Tibial artery (tissue), 4 donors: Measurements from ENCODE around the gene ZBTB46.
"Not testable (repeated sequence)": the region's sequence is repeated elsewhere in the genome, so short reads cannot be mapped to it uniquely, and the experiment has no call there.

Experiments
- DNase-seq, 2 donors: peaks; one replicate each; pipeline ENCODE4 v3.0.0-alpha.2; 2019
- H3K27ac ChIP-seq, 2 donors: fragments of 200-600 bp; sonication (generic) in 1 of 2; 1 replicate in 1 of 2; 2 replicates in 1 of 2; pipeline ENCODE4 v1.5.1; 2018 to 2019; ENCODE audit warnings: mild to moderate bottlenecking in 1 of 2
- H3K27me3 ChIP-seq, 2 donors: fragments of 200-600 bp; sonication (generic) in 1 of 2; one replicate each; pipeline versions ENCODE4 v1.5.1 to v1.6.0; 2016 to 2019
- H3K36me3 ChIP-seq, 3 donors: fragments of 200-600 bp; sonication (generic) in 2 of 3; one replicate each; pipeline ENCODE4 v1.5.1; 2016 to 2019; ENCODE audit warnings: mild to moderate bottlenecking in 2 of 3
- H3K4me1 ChIP-seq, 4 donors: fragments of 200-600 bp; sonication (generic) in 2 of 4; 1 replicate in 3 of 4; 2 replicates in 1 of 4; pipeline ENCODE4 v1.5.1; 2016 to 2019
- H3K4me3 ChIP-seq, 2 donors: fragments of 200-600 bp; sonication (generic) in 1 of 2; 1 replicate in 1 of 2; 2 replicates in 1 of 2; pipeline ENCODE4 v1.5.1; 2018 to 2019; ENCODE audit warnings: mild to moderate bottlenecking in 2 of 2
- H3K9me3 ChIP-seq, 3 donors: fragments of 200-600 bp; sonication (generic) in 1 of 3; one replicate each; pipeline ENCODE4 v1.5.1; 2016 to 2019
- intact Hi-C: fragments of 100-400 bp; cut with DNase I; formaldehyde crosslinking; loops from one replicate; pipeline ENCODE4 v1.15.0; 2023; ENCODE audit warnings: low total_unique reads
- TF ChIP-seq, protein P1 (sequence below), 2 experiments: fragments of 200-600 bp in 1 of 2; fragments of 450-650 bp in 1 of 2; IDR thresholded peaks; one replicate each; pipeline ENCODE4 v1.5.1; 2017 to 2019; ENCODE audit warnings: antibody characterized with exemption in 2 of 2, mild to moderate bottlenecking in 1 of 2, moderate library complexity in 1 of 2

The ZBTB46 gene

GRCh38 chr20:63781181-63781580, 49.9 kb downstream of the ZBTB46 start:
- no peak for DNase-seq
- intact Hi-C loops = no loop called here

DNA sequence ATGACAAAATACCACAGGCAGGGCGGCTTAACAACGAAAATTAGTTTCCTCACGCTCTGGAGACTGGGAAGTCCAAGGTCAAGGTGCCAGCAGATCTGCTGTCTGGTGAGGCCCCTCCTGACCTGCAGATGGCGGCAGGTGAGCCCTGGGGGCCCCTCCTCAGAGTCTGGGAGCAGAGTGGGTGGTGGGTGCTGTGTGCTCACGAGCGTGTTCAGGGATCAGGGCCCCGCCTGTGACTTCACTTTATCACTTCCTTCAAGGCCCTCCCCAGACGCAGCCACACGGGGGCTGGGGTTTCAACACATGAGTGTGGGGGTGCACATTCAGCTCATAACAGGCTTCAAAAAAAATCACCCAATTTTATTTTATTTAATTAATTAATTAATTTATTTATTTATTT, 52.2 kb downstream of the ZBTB46 start:
- TF ChIP-seq, protein P1, sequence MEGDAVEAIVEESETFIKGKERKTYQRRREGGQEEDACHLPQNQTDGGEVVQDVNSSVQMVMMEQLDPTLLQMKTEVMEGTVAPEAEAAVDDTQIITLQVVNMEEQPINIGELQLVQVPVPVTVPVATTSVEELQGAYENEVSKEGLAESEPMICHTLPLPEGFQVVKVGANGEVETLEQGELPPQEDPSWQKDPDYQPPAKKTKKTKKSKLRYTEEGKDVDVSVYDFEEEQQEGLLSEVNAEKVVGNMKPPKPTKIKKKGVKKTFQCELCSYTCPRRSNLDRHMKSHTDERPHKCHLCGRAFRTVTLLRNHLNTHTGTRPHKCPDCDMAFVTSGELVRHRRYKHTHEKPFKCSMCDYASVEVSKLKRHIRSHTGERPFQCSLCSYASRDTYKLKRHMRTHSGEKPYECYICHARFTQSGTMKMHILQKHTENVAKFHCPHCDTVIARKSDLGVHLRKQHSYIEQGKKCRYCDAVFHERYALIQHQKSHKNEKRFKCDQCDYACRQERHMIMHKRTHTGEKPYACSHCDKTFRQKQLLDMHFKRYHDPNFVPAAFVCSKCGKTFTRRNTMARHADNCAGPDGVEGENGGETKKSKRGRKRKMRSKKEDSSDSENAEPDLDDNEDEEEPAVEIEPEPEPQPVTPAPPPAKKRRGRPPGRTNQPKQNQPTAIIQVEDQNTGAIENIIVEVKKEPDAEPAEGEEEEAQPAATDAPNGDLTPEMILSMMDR (IDR thresholded peaks at IDR 0.05) = no peak
- intact Hi-C loops = no loop called here
- Histone ChIP-seq H3K9me3 (no peaks in the 10 kb centered on the region), H3K27ac (no peak overlapping the region), H3K36me3 (no peaks in the 10 kb centered on the region), H3K4me1 (peaks cover 0 to 6% (median 2%) of the 10 kb centered on the region in 4 donors), H3K4me3 (no peak overlapping the region), H3K27me3 (peaks cover 0 to 8% of the 10 kb centered on the region in 2 donors)
- DNase-seq = no peak

More at GRCh38 chr20:63781181-63781580, 49.9 kb downstream of the ZBTB46 start:
- Histone ChIP-seq H3K27ac (no peak overlapping the region), H3K9me3 (no peaks in the 10 kb centered on the region), H3K4me3 (no peak overlapping the region), H3K27me3 (no peaks in the 10 kb centered on the region), H3K36me3 (no peaks in the 10 kb centered on the region), H3K4me1 (no peaks in the 10 kb centered on the region)
- TF ChIP-seq, protein P1 (IDR thresholded peaks at IDR 0.05) = no peak

DNA sequence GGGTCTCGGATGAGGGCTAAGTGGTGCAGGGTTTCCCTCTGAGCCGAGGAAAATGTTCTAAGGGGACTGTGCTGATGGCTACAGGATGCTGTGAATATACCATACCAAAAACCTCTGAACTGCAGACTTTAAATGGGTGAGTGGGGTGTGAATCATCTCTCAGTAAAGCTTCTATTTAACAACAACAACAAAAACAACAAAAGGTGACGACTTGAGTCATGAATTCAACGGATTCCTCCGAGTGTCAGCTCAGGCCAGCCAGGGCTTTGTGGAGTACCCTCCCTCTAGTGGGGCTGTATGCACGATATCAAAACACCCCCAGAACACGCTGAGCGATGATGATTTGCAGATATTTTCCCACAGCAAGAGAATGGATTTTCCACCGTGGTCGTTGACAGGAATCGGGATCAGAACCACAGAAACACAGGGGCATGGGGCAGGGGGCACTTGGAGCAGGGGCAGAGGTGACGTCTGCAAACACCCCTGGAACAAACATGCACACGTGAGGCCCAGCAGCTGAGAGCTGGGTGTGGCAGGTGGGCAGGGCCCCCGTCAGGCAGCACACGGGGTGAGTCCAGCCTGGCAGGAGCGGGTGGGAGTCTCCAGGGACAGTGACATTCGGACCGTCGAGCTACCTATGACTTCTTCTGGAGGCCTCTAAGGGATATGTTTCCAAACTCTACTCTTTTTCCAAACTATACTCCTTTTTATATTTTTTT, 52.9 kb downstream of the ZBTB46 start:
- H3K9me3 ChIP-seq = no peaks in the 10 kb centered on the region
- intact Hi-C loops = no loop called here
- TF ChIP-seq, protein P1 (IDR thresholded peaks at IDR 0.05) = no peak
- H3K4me3 ChIP-seq = no peak overlapping the region
- no peak overlapping the region for H3K27ac ChIP-seq
- peaks cover 0 to 6% (median 2%) of the 10 kb centered on the region in 4 donors for H3K4me1 ChIP-seq
- DNase-seq = no peak
- H3K27me3 ChIP-seq = peaks cover 0 to 14% of the 10 kb centered on the region in 2 donors
- H3K36me3 ChIP-seq = no peaks in the 10 kb centered on the region

GRCh38 chr20:63777614-63778013, 53.5 kb downstream of the ZBTB46 start:
- no peak overlapping the region for H3K27ac ChIP-seq
- intact Hi-C loops = no loop called here
- no peak for DNase-seq
- peaks cover 0 to 18% of the 10 kb centered on the region in 2 donors for H3K27me3 ChIP-seq
- H3K9me3 ChIP-seq = no peaks in the 10 kb centered on the region
- no peaks in the 10 kb centered on the region for H3K36me3 ChIP-seq
- no peak overlapping the region for H3K4me3 ChIP-seq
- TF ChIP-seq, protein P1 (IDR thresholded peaks at IDR 0.05) = no peak
- peaks cover 0 to 6% (median 2%) of the 10 kb centered on the region in 4 donors for H3K4me1 ChIP-seq

GRCh38 chr20:63776875-63777274, 54.2 kb downstream of the ZBTB46 start:
- H3K9me3 ChIP-seq, DNase-seq, H3K36me3 ChIP-seq, intact Hi-C loops, H3K27ac ChIP-seq, H3K4me1 ChIP-seq, H3K4me3 ChIP-seq: not testable (repeated sequence)
- peaks cover 0 to 18% of the 10 kb centered on the region in 2 donors for H3K27me3 ChIP-seq

DNA sequence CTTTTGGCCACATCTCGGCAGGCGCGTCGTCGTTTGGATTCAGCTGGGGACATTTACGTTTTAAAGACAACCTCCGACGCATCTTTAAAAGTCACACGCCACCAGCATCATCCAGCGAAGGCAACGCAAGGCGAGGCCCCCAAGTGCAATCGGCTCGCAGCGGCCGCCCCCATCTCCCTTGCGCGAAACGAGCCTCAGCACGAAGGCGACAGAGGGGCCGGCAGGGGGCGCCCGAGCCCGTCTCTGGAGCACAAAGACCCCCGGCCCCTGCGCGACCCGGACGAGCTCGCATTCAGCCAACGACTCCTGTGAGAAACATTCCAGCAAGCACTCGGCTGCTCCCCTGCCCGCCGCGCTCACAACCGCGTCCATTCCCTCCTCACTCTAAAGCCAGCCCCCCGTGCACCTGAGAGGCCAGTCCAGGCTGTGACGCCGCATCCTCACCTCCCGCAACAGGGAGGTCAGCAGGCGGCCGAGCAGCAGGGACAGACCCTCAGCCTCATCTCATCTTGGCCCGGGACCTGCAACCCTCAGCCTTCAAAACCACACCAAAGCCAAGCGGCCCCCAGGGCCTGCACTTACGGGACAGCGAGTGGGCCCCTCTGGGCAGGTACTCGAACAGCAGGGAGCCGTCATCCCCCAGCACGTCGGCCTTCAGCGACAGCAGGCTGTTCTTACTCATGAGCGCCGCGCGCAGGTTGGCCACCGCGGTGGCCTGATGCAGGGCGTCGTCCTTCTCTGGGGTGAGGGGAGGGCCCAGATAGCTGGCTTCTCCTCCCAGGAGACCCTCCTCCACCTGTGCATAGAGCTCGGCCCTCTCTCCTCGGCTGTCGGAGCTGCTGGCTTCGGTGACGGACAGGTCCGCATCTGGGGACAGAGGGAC, 55.7 kb downstream of the ZBTB46 start:
- TF ChIP-seq, protein P1 (IDR thresholded peaks at IDR 0.05) = peak; percentile 40 to 61
- H3K36me3 ChIP-seq = peaks cover 0 to 10% (median 0%) of the 10 kb centered on the region in 3 donors
- H3K27me3 ChIP-seq = peaks cover 0 to 18% of the 10 kb centered on the region in 2 donors
- H3K27ac ChIP-seq = no peak overlapping the region
- peak overlapping the region in 1 of 2 donors; percentile 15 for H3K4me3 ChIP-seq
- no peaks in the 10 kb centered on the region for H3K9me3 ChIP-seq
- no peak for DNase-seq
- intact Hi-C loops = no loop called here
- peaks cover 0 to 6% (median 2%) of the 10 kb centered on the region in 4 donors for H3K4me1 ChIP-seq
